ENCODE measurements around the gene SOX1.

DNA sequence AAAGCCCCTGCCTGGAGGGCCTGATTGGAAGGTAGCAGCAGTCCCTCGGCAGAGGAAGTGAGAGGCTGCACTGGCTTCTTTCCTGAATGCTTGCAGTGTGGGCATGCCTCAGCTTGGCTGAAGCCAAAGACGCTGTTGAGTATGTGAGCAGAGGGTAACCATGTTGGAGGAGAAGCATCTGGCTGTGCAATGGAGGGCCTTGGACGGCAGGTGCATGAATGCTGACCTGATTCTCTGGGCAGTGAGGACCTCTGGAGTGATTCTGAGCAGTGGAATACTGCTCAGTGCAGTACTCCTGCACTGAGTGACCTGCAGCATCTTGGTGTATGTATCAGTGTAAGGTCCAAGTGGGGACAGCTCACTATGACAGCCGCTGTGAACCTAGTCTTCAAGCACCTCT, 46.9 kb downstream of the SOX1 start:
- TF ChIP-seq, protein P1, sequence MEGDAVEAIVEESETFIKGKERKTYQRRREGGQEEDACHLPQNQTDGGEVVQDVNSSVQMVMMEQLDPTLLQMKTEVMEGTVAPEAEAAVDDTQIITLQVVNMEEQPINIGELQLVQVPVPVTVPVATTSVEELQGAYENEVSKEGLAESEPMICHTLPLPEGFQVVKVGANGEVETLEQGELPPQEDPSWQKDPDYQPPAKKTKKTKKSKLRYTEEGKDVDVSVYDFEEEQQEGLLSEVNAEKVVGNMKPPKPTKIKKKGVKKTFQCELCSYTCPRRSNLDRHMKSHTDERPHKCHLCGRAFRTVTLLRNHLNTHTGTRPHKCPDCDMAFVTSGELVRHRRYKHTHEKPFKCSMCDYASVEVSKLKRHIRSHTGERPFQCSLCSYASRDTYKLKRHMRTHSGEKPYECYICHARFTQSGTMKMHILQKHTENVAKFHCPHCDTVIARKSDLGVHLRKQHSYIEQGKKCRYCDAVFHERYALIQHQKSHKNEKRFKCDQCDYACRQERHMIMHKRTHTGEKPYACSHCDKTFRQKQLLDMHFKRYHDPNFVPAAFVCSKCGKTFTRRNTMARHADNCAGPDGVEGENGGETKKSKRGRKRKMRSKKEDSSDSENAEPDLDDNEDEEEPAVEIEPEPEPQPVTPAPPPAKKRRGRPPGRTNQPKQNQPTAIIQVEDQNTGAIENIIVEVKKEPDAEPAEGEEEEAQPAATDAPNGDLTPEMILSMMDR (IDR thresholded peaks at IDR 0.05): no peak
- no peak for TF ChIP-seq POLR2A (IDR thresholded peaks at IDR 0.05)

All from body of pancreas (tissue), 4 donors.